ENCODE data around the gene PPFIA2. TPM values are rescaled to one million over a fixed set of nuclear protein-coding genes. Genes with fewer than 3 reads are reported as not detected.

The PPFIA2 gene
- total RNA-seq, 1 experiment from 2014 or later: not detected

DNA sequence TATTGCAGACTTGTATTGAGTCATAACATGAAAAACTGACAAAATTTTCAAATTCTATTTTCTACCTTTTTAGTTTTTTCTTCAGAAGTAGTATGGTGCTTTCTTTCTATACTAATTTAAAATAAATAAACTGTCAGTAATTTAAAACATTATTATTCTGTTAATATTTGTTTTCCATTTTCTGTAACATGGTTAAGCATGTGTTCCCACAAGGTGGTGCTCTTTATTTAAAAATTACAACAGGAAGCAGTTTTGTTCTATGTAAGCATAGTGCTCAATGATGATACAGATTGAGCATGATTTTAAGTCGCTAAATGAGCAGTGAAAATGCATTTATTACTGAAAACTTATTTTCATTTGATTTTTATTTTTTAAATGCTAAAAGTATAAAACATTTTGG is 114.6 kb downstream of the PPFIA2 start:
- intact Hi-C loops (cut with micrococcal nuclease): loop anchor here (1.0 to 2.0 kb wide), 3 partner anchors 152 to 714 kb away; partner anchors contain the start of genes CCDC59 and METTL25
- no peaks in the 10 kb centered on the region for H3K4me1 ChIP-seq (ENCODE audit: insufficient read depth, low read length)
- no peak overlapping the region for H3K4me2 ChIP-seq (ENCODE audit: low read length)
- no peak overlapping the region for H2AFZ ChIP-seq (ENCODE audit: low read length)
- H3F3A ChIP-seq (ENCODE audit: low read length, unreplicated experiment): no peaks in the 10 kb centered on the region
- ATAC-seq (0 out of 2 replicates have a peak, but pooled peaks have one; percentile 31), DNase-seq (peak; percentile 52)
- H3K79me2 ChIP-seq (ENCODE audit: low read length): no peaks in the 10 kb centered on the region
- no peaks in the 10 kb centered on the region for H4K20me1 ChIP-seq (ENCODE audit: low read length)
- ChIA-PET POLR2A (ENCODE audit: unreplicated experiment) (no interaction called here), CTCF (interaction anchor here (0.6 kb wide), 1 partner anchor 115 kb away, joined by 3 read pairs; the partner anchor contains the start of gene PPFIA2)
- peak; percentile 61 for TF ChIP-seq CTCF (conservative IDR thresholded peaks at IDR 0.05; ENCODE audit: low read depth, low read length)
- TF ChIP-seq EZH2 (IDR thresholded peaks at IDR 0.05; ENCODE audit: low read length, unreplicated experiment): no peak
- no peak for TF ChIP-seq EZH2phosphoT487 (IDR thresholded peaks at IDR 0.05; ENCODE audit: borderline replicate concordance, low read length)
- H3K4me3 ChIP-seq (ENCODE audit: low read length): no peak overlapping the region
- H3K9me2 ChIP-seq (replicated peaks; ENCODE audit: low read length): no peaks in the 10 kb centered on the region
- no peaks in the 10 kb centered on the region for H3K36me3 ChIP-seq (ENCODE audit: low read depth, low read length)
- H3K9ac ChIP-seq (ENCODE audit: low read length): no peak overlapping the region
- H3K27me3 ChIP-seq (ENCODE audit: low read length): no peaks in the 10 kb centered on the region
- no peaks in the 10 kb centered on the region for H3K9me3 ChIP-seq (ENCODE audit: low read length)
- no TSS peak for BruUV-seq (replicated peaks)
- no peak overlapping the region for H3K27ac ChIP-seq (ENCODE audit: low read length)

- Histone ChIP-seq H3K9me3 (ENCODE audit: low read length) (no peaks in the 10 kb centered on the region), H3F3A (ENCODE audit: low read length, unreplicated experiment) (no peaks in the 10 kb centered on the region), H3K27ac (ENCODE audit: low read length) (no peak overlapping the region), H2AFZ (ENCODE audit: low read length) (no peak overlapping the region), H3K27me3 (ENCODE audit: low read length) (no peaks in the 10 kb centered on the region), H4K20me1 (ENCODE audit: low read length) (no peaks in the 10 kb centered on the region), H3K36me3 (ENCODE audit: low read depth, low read length) (no peaks in the 10 kb centered on the region), H3K4me1 (ENCODE audit: insufficient read depth, low read length) (no peaks in the 10 kb centered on the region), H3K79me2 (ENCODE audit: low read length) (no peaks in the 10 kb centered on the region), H3K9ac (ENCODE audit: low read length) (no peak overlapping the region), H3K4me2 (ENCODE audit: low read length) (no peak overlapping the region), H3K9me2 (replicated peaks; ENCODE audit: low read length) (no peaks in the 10 kb centered on the region), H3K4me3 (ENCODE audit: low read length) (no peak overlapping the region)
- no peak for DNase-seq
- POLR2A ChIA-PET (ENCODE audit: unreplicated experiment): no interaction called here
- BruUV-seq (replicated peaks): no TSS peak
- intact Hi-C loops (cut with micrococcal nuclease): no loop called here
- ATAC-seq: no peak
- CTCF ChIA-PET: no interaction called here
- TF ChIP-seq EZH2phosphoT487 (IDR thresholded peaks at IDR 0.05; ENCODE audit: borderline replicate concordance, low read length) (no peak), EZH2 (IDR thresholded peaks at IDR 0.05; ENCODE audit: low read length, unreplicated experiment) (no peak), CTCF (conservative IDR thresholded peaks at IDR 0.05; ENCODE audit: low read depth, low read length) (no peak)
Measured at GRCh38 chr12:81639196-81639595, 120.0 kb downstream of the PPFIA2 start.

DNA sequence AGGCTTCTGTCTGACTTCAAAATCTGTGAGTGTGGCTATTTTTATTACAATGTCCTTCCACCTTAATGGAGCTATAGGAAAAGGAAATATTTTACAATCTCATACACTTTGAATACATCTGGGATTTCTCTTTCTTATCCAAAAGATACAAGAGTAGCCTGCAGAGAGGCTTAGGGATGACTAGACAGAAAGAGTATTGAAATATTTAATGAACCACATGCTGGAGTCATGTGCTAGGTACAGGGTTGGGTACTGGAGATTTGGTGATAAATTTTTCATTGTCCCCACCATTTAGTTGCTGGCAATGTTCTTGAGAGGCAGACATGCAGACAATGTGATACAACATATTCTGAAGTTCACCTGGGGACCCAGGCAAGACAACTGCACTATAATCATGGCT is 126.0 kb downstream of the PPFIA2 start:
- no peak for ATAC-seq
- H2AFZ ChIP-seq (ENCODE audit: low read length): no peak overlapping the region
- CTCF ChIA-PET: no interaction called here
- no peaks in the 10 kb centered on the region for H3K9me3 ChIP-seq (ENCODE audit: low read length)
- H3K4me1 ChIP-seq (ENCODE audit: insufficient read depth, low read length): no peaks in the 10 kb centered on the region
- TF ChIP-seq EZH2phosphoT487 (IDR thresholded peaks at IDR 0.05; ENCODE audit: borderline replicate concordance, low read length) (no peak), CTCF (conservative IDR thresholded peaks at IDR 0.05; ENCODE audit: low read depth, low read length) (no peak), EZH2 (IDR thresholded peaks at IDR 0.05; ENCODE audit: low read length, unreplicated experiment) (no peak)
- no peak overlapping the region for H3K4me2 ChIP-seq (ENCODE audit: low read length)
- no peak for DNase-seq
- H3K27ac ChIP-seq (ENCODE audit: low read length): no peak overlapping the region
- no peaks in the 10 kb centered on the region for H3K36me3 ChIP-seq (ENCODE audit: low read depth, low read length)
- H3K4me3 ChIP-seq (ENCODE audit: low read length): no peak overlapping the region
- H4K20me1 ChIP-seq (ENCODE audit: low read length): no peaks in the 10 kb centered on the region
- no peaks in the 10 kb centered on the region for H3K27me3 ChIP-seq (ENCODE audit: low read length)
- intact Hi-C loops (cut with micrococcal nuclease): no loop called here
- no peak overlapping the region for H3K9ac ChIP-seq (ENCODE audit: low read length)
- no TSS peak for BruUV-seq (replicated peaks)
- no peaks in the 10 kb centered on the region for H3K9me2 ChIP-seq (replicated peaks; ENCODE audit: low read length)
- H3K79me2 ChIP-seq (ENCODE audit: low read length): no peaks in the 10 kb centered on the region
- H3F3A ChIP-seq (ENCODE audit: low read length, unreplicated experiment): no peaks in the 10 kb centered on the region
- POLR2A ChIA-PET (ENCODE audit: unreplicated experiment): no interaction called here

Measured in PC-3 (cell line).